Testis (tissue), 2 donors: ENCODE results near the gene ACER3.

ENCODE experiments used
- POLR2A ChIP-seq: fragments of 450-650 bp; IDR thresholded peaks from one replicate; pipeline ENCODE4 v1.6.1; 2017; ENCODE audit warnings: antibody characterized with exemption, mild to moderate bottlenecking, moderate library complexity
- TF ChIP-seq, protein P1 (sequence below), 3 experiments: fragments of 450-650 bp in 2 of 3; fragments of 200-600 bp in 1 of 3; sonication (generic) in 1 of 3; IDR thresholded peaks; one replicate each; pipeline ENCODE4 v1.5.1; 2016 to 2019; ENCODE audit warnings: antibody characterized with exemption in 3 of 3, mild to moderate bottlenecking in 2 of 3, moderate library complexity in 1 of 3

GRCh38 chr11:77063861-77064260 is 203.1 kb downstream of the ACER3 start:
- TF ChIP-seq, protein P1, sequence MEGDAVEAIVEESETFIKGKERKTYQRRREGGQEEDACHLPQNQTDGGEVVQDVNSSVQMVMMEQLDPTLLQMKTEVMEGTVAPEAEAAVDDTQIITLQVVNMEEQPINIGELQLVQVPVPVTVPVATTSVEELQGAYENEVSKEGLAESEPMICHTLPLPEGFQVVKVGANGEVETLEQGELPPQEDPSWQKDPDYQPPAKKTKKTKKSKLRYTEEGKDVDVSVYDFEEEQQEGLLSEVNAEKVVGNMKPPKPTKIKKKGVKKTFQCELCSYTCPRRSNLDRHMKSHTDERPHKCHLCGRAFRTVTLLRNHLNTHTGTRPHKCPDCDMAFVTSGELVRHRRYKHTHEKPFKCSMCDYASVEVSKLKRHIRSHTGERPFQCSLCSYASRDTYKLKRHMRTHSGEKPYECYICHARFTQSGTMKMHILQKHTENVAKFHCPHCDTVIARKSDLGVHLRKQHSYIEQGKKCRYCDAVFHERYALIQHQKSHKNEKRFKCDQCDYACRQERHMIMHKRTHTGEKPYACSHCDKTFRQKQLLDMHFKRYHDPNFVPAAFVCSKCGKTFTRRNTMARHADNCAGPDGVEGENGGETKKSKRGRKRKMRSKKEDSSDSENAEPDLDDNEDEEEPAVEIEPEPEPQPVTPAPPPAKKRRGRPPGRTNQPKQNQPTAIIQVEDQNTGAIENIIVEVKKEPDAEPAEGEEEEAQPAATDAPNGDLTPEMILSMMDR (IDR thresholded peaks at IDR 0.05): no peak
- no peak for TF ChIP-seq POLR2A
